ENCODE data around the gene CES4A. TPM values are rescaled to one million over a fixed set of nuclear protein-coding genes. Genes with fewer than 3 reads are reported as not detected.
"Not testable (repeated sequence)": the region's sequence is repeated elsewhere in the genome, so short reads cannot be mapped to it uniquely, and the experiment has no call there.

Gene CES4A
- total RNA-seq, 2 donors from 2014 or later, result 7.8 to 20.6 TPM

- no peak for TF ChIP-seq CTCF (IDR thresholded peaks at IDR 0.05)
- no peaks in the 10 kb centered on the region for H3K27me3 ChIP-seq
- H3K9me3 ChIP-seq, result no peaks in the 10 kb centered on the region
- no peak for DNase-seq (ENCODE audit: low spot score)
- H3K4me1 ChIP-seq, result peaks cover 0 to 32% of the 10 kb centered on the region in 2 donors
- H3K36me3 ChIP-seq, result peaks cover 12% of the 10 kb centered on the region
- H3K27ac ChIP-seq, result no peak overlapping the region
- no peak overlapping the region for H3K4me3 ChIP-seq
Measured at GRCh38 chr16:67035364-67035763, 47.0 kb downstream of the CES4A start.

- peak; percentile 16 for DNase-seq (ENCODE audit: low spot score)
- no peak overlapping the region for H3K4me3 ChIP-seq
- no peaks in the 10 kb centered on the region for H3K9me3 ChIP-seq
- no peaks in the 10 kb centered on the region for H3K27me3 ChIP-seq
- peaks cover 12% of the 10 kb centered on the region for H3K36me3 ChIP-seq
- no peak overlapping the region for H3K27ac ChIP-seq
- H3K4me1 ChIP-seq, result peaks cover 0 to 22% of the 10 kb centered on the region in 2 donors
- TF ChIP-seq CTCF (IDR thresholded peaks at IDR 0.05), result no peak
Measured at GRCh38 chr16:67036323-67036741, 47.9 kb downstream of the CES4A start.

- Histone ChIP-seq H3K36me3 (peaks cover 16% of the 10 kb centered on the region), H3K9me3 (no peaks in the 10 kb centered on the region), H3K4me3 (no peak overlapping the region), H3K4me1 (peaks cover 0 to 12% of the 10 kb centered on the region in 2 donors), H3K27me3 (no peaks in the 10 kb centered on the region), H3K27ac (no peak overlapping the region)
- no peak for DNase-seq (ENCODE audit: low spot score)
- no peak for TF ChIP-seq CTCF (IDR thresholded peaks at IDR 0.05)
Measured at GRCh38 chr16:67039260-67040020, 51.1 kb downstream of the CES4A start.

- no peak for TF ChIP-seq CTCF (IDR thresholded peaks at IDR 0.05)
- no peak for DNase-seq (ENCODE audit: low spot score)
- no peak overlapping the region for H3K4me3 ChIP-seq
- no peaks in the 10 kb centered on the region for H3K9me3 ChIP-seq
- H3K27me3 ChIP-seq, result no peaks in the 10 kb centered on the region
- peaks cover 13% of the 10 kb centered on the region for H3K36me3 ChIP-seq
- H3K27ac ChIP-seq, result no peak overlapping the region
- H3K4me1 ChIP-seq, result peaks cover 0 to 5% of the 10 kb centered on the region in 2 donors
Measured at GRCh38 chr16:67040166-67040565, 51.8 kb downstream of the CES4A start.

- Histone ChIP-seq H3K27me3 (no peaks in the 10 kb centered on the region), H3K36me3 (peaks cover 11% of the 10 kb centered on the region), H3K9me3 (no peaks in the 10 kb centered on the region), H3K4me1 (no peaks in the 10 kb centered on the region), H3K4me3 (no peak overlapping the region), H3K27ac (no peak overlapping the region)
- peak; percentile 40 for DNase-seq (ENCODE audit: low spot score)
- no peak for TF ChIP-seq CTCF (IDR thresholded peaks at IDR 0.05)
Measured at GRCh38 chr16:67040906-67041305, 52.5 kb downstream of the CES4A start.

GRCh38 chr16:67041520-67041919 is 53.1 kb downstream of the CES4A start:
- DNase-seq (ENCODE audit: low spot score); H3K9me3 ChIP-seq; H3K4me3 ChIP-seq; H3K4me1 ChIP-seq; H3K27me3 ChIP-seq; H3K27ac ChIP-seq: not testable (repeated sequence)
- H3K36me3 ChIP-seq, result peaks cover 16% of the 10 kb centered on the region
